C1 segment of cervical spinal cord (tissue), 14 donors: ENCODE data around the gene TRH.
"Not testable (repeated sequence)": the region's sequence is repeated elsewhere in the genome, so short reads cannot be mapped to it uniquely, and the experiment has no call there.

Experiments
- DNase-seq, 14 donors: peaks; one replicate each; lab custom pipeline; 2025; lab: John Stamatoyannopoulos, UW

The TRH gene

DNA sequence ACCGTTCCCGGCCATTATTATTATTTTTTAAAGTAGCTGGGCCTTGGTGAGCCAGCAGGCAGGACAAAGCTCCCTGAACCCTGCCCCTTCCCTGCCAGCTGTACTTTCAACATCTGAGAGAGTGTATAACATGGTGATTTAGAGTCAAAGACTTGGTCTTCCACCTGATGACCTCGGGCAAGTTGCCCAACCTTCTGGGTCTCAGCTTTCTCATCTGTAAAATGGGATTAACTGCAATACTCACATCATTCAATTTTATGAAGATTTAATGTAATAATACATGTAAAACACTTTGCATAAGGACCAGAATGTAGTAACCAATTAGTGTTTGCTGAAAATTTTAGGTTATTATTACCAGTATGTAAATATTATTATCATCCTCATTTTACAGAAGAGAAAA lies 11.9 kb upstream of the TRH start:
- DNase-seq, result no peak

DNA sequence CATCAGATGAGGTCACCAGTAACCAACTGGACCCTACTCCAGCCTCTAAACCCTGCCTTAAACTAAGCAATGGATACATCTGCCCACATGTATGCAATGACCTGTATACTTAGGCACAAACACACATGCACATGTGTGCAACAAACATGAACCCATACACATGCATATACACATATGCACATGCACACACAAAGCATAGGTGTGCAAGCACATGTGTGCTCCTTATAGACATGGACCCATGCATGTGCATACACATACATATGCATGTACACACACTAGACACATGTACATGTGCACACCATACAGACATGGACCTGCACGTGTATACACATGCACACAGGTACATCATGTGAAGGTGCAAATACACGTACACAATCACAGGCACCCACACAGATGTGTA lies 8.6 kb upstream of the TRH start:
- no peak for DNase-seq

- DNase-seq, result peak in 1 of 14 donors; percentile 5
Measured at GRCh38 chr3:129966876-129967275, 7.6 kb upstream of the TRH start.

GRCh38 chr3:129967761-129968160 lies 6.8 kb upstream of the TRH start:
- DNase-seq, result no peak

DNA sequence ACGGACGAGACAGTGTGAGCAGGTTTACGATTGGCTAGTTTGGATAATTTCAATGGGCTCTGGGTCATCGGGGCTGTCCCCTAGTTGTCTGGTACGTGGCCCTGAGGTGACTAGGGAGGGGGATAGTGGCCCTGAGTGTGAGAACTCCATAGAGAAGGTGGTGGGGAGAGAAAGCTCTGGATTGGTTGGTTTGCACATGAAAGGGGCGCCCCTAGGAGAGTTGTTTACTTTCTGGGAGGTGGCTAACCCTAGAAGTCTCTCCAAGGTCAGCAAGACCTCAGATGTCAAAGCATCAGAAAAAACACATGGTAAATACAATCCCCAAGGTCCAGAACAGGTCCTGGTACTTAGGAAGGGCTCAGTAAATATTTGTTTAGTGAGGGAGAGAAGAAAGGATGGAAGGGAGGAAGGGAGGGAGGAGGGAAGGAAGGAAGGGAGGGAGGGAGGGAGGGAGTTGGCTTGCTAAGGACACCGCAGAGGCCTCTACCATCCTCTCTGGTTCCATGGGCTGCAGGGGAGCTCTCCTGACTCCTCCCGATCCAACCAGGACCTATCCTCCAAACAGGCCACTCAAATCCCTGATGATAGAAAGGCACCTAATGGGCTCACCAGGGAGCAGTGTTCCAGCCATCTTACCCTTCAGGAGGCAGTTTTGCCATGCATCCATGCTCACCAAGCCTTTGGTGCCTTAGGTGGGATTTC lies 3.0 kb upstream of the TRH start:
- no peak for DNase-seq

- DNase-seq, result no peak
Measured at GRCh38 chr3:129972301-129972700, 2.2 kb upstream of the TRH start.

DNA sequence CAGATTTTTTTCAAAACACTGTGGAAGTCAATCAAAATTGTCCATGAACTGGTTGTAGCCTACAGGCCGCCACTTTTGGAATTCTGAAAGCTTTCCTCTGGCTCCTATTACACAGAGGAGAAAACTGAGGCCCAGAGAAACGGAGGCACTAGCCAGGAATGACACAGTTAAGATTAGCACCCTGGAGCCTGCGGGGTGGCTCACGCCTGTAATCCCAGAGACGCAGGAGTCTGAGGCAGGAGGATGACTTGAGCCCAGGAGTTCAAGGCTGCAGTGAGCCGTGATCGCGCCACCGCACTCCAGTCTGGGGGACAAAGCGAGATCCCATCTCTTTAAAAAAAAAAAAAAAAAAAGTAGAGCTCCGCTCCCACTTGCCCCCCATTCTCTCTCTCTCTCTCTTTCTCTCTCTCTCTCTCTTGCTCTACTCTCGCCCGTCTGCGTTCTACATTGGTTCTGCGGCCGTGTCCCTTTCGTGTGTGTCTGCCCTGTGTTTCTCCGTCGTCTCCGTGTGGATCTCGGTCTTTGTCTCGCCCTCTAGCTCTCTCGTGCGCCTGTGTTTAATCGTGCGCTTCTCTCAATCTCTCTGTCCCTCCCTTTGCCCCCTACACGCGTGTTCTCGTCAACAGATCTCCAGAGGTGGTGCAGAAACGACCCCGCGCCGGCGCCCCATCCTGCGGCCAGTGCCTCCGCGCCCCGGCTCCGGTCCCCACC lies 512 bp upstream of the TRH start:
- no peak for DNase-seq

- DNase-seq, result no peak
Measured at GRCh38 chr3:129974833-129975704, 549 bp downstream of the TRH start.

DNA sequence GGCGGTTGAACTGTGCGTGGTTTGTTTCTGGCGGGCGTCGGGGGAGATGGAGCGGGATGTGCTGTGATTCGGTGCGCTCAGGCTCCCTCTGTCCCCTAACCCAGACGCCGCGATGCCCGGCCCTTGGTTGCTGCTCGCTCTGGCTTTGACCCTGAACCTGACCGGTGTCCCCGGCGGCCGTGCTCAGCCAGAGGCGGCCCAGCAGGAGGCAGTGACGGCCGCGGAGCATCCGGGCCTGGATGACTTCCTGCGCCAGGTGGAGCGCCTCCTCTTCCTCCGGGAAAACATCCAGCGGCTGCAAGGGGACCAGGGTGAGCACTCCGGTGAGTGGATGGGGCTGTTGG lies 1.2 kb downstream of the TRH start:
- no peak for DNase-seq

- DNase-seq, result no peak
Measured at GRCh38 chr3:129976286-129976685, 1.8 kb downstream of the TRH start.

DNA sequence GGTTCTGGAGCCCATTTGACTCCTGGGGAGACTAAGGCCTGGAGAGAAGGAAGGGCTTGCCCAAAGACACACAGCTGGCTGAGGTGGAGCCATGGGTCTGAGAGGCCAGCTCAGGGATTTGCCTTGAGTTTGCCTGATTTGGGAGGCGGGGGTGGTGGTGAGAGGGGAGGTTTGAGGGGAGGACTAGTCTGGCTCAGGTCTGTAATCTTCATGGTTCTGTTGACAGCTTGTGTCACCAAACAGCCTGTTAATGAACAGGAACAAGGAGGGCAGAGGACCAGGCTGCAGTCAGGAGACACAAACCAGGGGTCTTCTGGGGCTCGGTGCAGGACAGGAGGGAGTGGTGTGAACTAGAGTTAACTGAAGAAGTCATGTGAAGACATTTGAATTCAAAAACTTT lies 3.6 kb downstream of the TRH start:
- DNase-seq, result no peak

DNA sequence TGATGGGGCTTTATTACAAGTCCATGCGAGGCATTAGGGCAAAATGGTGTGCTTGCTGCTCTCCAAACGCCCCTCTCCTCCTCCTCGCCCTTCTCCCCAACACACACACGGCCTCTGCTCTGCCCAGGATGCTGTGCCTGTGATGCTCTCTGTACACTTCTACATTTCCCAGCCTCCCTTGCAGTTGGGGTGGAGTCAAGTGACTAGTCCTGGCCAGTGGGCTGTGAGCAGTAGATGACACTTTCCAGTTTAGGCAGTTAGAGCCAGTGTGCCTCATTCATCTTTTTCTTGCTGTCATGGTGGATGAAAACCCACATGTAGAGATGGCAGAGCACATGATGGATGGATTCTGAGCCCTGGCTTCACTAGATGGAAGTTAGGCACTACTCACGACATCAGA lies 5.4 kb downstream of the TRH start:
- DNase-seq, result no peak

DNA sequence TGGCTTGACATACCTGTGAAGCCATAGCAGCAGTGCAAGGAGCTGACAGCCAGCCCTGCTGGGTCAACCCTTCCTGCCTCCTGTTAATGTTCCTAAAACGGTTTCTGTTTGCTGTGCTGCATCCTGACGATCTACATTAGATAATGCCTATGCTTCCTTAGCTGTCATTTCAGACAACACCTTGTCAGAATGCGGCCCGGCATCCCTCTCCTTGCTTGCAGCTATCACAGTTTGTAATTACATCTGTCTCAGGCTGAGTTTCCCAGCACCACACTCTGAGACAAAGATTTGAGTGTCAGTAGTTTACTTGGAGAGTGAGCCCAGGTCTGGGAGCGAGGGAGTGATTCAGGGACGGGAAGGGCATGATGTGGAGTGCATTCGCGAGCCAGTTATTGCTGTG lies 9.0 kb downstream of the TRH start:
- no peak for DNase-seq

- no peak for DNase-seq
Measured at GRCh38 chr3:129984125-129984524, 9.6 kb downstream of the TRH start.

DNA sequence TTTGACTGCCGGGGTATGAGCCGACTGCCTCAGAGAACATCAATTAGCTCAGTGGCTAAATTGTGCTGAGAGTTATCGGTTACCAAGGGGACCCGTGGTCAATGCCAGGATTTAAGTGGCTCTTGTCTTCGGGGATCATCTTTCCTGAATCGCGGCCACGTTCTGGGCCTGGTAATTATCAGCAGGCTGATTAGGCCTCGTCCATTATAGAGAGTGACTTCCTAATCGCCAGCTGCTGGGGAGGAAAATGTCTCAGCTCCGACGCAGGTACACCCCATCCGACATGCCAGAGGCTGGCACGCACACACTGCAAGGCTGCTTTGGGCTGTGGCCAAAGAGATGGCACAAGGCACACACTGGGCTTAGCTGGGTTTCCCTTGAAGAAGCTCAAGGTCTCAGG lies 10.6 kb downstream of the TRH start:
- DNase-seq, result no peak

DNA sequence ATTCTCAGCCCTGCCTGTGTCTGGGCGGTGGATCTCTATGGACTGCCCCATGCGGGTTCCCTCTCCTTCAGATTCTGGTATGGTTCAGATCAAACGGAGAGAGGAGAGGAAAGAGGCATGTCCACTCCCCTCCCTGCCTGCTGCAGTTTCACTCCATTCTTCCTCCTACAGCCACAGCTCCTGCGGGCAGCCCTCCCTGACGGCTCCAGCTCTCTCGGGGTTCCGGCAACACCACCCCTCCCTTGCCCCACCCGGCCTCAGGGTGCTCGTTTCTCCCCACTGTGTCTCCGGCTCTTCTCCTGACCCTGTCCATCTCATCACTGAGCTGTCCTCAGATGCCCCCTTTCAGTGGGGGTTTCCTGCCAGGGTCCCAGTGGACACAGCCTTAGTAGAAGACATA lies 13.9 kb downstream of the TRH start:
- DNase-seq, result no peak

- no peak for DNase-seq
Measured at GRCh38 chr3:129989414-129989813, 14.9 kb downstream of the TRH start.

GRCh38 chr3:129992781-129993180 lies 18.3 kb downstream of the TRH start:
- DNase-seq, result no peak

DNA sequence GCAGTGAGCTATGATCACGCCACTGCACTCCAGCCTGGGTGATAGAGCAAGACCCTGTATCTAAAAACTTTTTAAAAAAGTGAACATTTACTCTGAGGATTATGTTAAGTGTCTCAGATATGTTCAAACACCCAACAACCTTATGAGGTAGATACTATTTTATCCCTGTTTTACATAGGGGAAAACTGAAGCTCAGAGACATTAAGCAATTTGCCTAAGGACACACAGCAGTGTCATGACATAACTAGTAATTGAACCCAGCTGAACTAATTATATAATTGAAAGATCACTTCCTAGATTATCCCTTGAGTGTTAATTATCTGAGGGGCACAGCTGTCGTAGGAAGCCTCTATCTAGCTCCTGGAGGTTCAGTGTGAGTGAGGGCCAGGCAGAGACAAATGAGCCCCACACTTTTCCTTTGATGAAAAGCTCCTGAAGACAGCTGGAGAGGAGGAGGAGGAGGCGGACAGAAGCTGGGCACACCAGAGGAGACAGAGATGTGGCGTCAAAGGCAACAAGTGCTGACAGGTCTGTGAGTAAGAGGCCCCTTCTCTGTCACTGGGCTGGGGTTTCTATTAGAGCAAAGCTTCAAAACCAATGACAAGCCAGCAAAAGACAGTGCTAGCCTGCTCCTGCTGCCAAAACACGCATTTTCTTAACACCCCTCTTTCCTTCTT lies 20.5 kb downstream of the TRH start:
- DNase-seq, result no peak

GRCh38 chr3:129996073-129996472 lies 21.6 kb downstream of the TRH start:
- no peak for DNase-seq

DNA sequence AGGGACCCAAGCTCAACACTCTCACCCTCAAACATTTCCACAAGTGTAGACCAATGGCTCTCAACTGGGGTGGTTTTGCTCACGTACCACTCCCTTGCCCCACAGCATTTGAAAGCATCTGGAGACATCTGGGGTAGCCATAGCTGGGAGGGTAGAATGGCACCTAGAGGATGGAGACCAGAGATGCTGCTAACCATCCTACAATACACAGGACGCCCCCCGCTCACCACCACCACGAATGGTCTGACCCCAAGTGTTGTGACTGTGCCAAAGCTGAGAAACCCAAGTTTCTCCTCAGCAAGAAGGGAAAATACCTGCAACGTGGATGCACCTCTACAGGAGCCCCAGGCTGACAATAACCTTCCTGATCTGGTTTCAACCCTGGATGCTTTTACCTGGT lies 24.7 kb downstream of the TRH start:
- not testable (repeated sequence) for DNase-seq
